OCI-LY1 (cell line): Measurements from ENCODE around the gene RNGTT.

Source experiments
- H2AFZ ChIP-seq: fragments of 200-600 bp; sonication (generic), shearing (Covaris generic); 2 replicates; pipeline ENCODE4 v1.6.0; 2014; ENCODE audit warnings: antibody characterized with exemption, mild to moderate bottlenecking, low read length
- H3F3A ChIP-seq: fragments of 200-600 bp; sonication (generic), shearing (Covaris generic); 2 replicates; pipeline ENCODE4 v1.6.0; 2014; ENCODE audit warnings: mild to moderate bottlenecking, antibody characterized with exemption, low read length, moderate library complexity; ENCODE audit not compliant: insufficient read depth
- H3K27ac ChIP-seq: fragments of 200-600 bp; sonication (generic); 2 replicates; pipeline ENCODE4 v1.5.1; 2014; ENCODE audit warnings: low read length, mixed run types, mild to moderate bottlenecking, low read depth; ENCODE audit not compliant: poor library complexity, severe bottlenecking
- H3K27me3 ChIP-seq: fragments of 200-600 bp; sonication (generic); 2 replicates; pipeline ENCODE4 v1.6.0; 2014; ENCODE audit warnings: antibody characterized with exemption, mild to moderate bottlenecking, low read length, moderate library complexity; ENCODE audit not compliant: insufficient read depth
- H3K36me3 ChIP-seq: fragments of 200-600 bp; sonication (generic); 2 replicates; pipeline ENCODE4 v1.6.1; 2014; ENCODE audit warnings: mild to moderate bottlenecking, antibody characterized with exemption, low read length, moderate library complexity, mixed read lengths; ENCODE audit not compliant: insufficient read depth
- H3K4me1 ChIP-seq: fragments of 200-600 bp; sonication (generic); 2 replicates; pipeline ENCODE4 v1.5.1; 2014; ENCODE audit warnings: mild to moderate bottlenecking, low read length, moderate library complexity; ENCODE audit not compliant: insufficient read depth, severe bottlenecking
- H3K4me2 ChIP-seq: fragments of 200-600 bp; sonication (generic), shearing (Covaris generic); 2 replicates; pipeline ENCODE4 v1.6.1; 2014; ENCODE audit warnings: low read length
- H3K4me3 ChIP-seq: fragments of 200-600 bp; sonication (generic); 2 replicates; pipeline ENCODE4 v1.5.1; 2014; ENCODE audit warnings: low read length, low read depth, mild to moderate bottlenecking, mixed read lengths; ENCODE audit not compliant: poor library complexity, severe bottlenecking
- H3K79me2 ChIP-seq: fragments of 200-600 bp; shearing (Covaris generic); 2 replicates; pipeline ENCODE4 v1.6.1; 2016; ENCODE audit warnings: mixed run types, low read length, mixed read lengths; ENCODE audit not compliant: insufficient read depth
- H3K9ac ChIP-seq: fragments of 200-600 bp; sonication (generic), shearing (Covaris generic); 2 replicates; pipeline ENCODE4 v1.6.1; 2014; ENCODE audit warnings: mild to moderate bottlenecking, low read length, mixed read lengths
- H3K9me2 ChIP-seq: fragments of 200-600 bp; sonication (generic), shearing (Covaris generic); 2 replicates; pipeline ENCODE4 v1.6.1; 2014; ENCODE audit warnings: low read depth, mild to moderate bottlenecking, low read length, mixed read lengths
- H3K9me3 ChIP-seq: fragments of 200-600 bp; shearing (Covaris generic); 2 replicates; pipeline ENCODE4 v1.6.1; 2014; ENCODE audit warnings: low read length, mixed read lengths
- H4K20me1 ChIP-seq: fragments of 200-600 bp; sonication (generic), shearing (Covaris generic); 2 replicates; pipeline ENCODE4 v1.6.0; 2016; ENCODE audit warnings: mild to moderate bottlenecking, low read length; ENCODE audit not compliant: insufficient read depth
- EZH2 ChIP-seq: fragments of 200-600 bp; sonication (generic), shearing (Covaris generic); IDR thresholded peaks from 2 replicates; pipeline ENCODE4 v1.8.0; 2017; ENCODE audit warnings: borderline replicate concordance, mixed run types, mild to moderate bottlenecking, antibody characterized with exemption, low read length, moderate library complexity, mixed read lengths
- TF ChIP-seq, protein P1 (sequence below): fragments of 200-600 bp; sonication (generic), shearing (Covaris generic); IDR thresholded peaks from 2 replicates; pipeline ENCODE4 v1.5.1; 2017; ENCODE audit warnings: mild to moderate bottlenecking, antibody characterized with exemption, low read length, moderate library complexity, mixed read lengths

The RNGTT gene

DNA sequence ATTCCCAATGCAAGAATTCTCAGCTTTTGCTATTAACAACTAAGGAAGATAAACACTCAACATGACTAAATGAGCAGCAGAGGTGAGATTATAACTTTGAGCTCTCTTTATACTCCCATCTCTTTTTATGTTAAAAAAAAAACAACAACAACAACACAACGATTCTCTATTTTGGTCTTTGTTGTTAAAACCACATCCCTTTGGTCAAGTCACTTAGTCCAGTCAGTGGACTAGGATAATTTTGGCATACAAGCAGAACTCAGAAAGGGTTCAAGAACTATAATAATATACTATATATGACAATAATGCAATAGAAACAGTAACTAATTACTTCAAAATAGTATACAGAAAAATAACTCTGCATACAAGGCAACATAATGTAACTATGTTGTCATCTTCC lies 312.4 kb downstream of the RNGTT start:
- no peaks in the 10 kb centered on the region for H3K9me2 ChIP-seq
- H3F3A ChIP-seq: no peaks in the 10 kb centered on the region
- no peak overlapping the region for H2AFZ ChIP-seq
- H3K27ac ChIP-seq: no peak overlapping the region
- H3K4me1 ChIP-seq: peaks cover 6% of the 10 kb centered on the region
- H4K20me1 ChIP-seq: no peaks in the 10 kb centered on the region
- no peaks in the 10 kb centered on the region for H3K79me2 ChIP-seq
- H3K36me3 ChIP-seq: peaks cover 3% of the 10 kb centered on the region; the same call in 1 of the 2 replicates
- H3K9me3 ChIP-seq: no peaks in the 10 kb centered on the region
- H3K9ac ChIP-seq: no peak overlapping the region
- no peaks in the 10 kb centered on the region for H3K27me3 ChIP-seq
- H3K4me2 ChIP-seq: no peak overlapping the region
- H3K4me3 ChIP-seq: no peak overlapping the region
- TF ChIP-seq, protein P1, sequence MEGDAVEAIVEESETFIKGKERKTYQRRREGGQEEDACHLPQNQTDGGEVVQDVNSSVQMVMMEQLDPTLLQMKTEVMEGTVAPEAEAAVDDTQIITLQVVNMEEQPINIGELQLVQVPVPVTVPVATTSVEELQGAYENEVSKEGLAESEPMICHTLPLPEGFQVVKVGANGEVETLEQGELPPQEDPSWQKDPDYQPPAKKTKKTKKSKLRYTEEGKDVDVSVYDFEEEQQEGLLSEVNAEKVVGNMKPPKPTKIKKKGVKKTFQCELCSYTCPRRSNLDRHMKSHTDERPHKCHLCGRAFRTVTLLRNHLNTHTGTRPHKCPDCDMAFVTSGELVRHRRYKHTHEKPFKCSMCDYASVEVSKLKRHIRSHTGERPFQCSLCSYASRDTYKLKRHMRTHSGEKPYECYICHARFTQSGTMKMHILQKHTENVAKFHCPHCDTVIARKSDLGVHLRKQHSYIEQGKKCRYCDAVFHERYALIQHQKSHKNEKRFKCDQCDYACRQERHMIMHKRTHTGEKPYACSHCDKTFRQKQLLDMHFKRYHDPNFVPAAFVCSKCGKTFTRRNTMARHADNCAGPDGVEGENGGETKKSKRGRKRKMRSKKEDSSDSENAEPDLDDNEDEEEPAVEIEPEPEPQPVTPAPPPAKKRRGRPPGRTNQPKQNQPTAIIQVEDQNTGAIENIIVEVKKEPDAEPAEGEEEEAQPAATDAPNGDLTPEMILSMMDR: no peak
- TF ChIP-seq EZH2: no peak

DNA sequence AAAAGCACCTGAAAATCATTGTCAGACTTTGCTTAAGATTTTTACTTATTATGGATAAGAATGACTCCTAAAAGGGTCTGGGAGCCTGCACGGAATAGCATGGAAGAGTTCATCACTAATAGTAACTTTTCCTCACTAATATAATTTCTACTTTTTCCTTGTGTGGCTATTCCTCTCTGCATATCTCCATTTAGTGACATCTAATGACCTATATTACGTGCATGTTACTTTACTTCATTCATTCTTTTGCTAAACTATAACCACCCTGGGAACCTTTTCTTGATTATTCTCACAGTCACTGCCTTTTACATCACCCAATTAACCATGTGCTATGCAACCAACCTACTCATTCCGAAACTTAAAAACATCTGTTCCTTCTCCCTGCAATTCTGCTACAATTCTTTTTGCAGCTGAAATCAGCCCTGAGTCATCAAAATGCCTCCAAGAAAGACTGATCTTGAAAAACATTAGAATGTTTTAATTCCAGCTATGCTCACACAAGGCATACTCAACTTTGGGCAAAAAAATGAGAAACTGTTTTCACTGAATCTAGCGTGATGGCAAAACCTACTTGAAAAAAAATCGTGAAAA lies 313.3 kb downstream of the RNGTT start:
- no peaks in the 10 kb centered on the region for H3K79me2 ChIP-seq
- H3K27me3 ChIP-seq: no peaks in the 10 kb centered on the region
- H4K20me1 ChIP-seq: no peaks in the 10 kb centered on the region
- H3K9me2 ChIP-seq: no peaks in the 10 kb centered on the region
- H3K4me1 ChIP-seq: peaks cover 6% of the 10 kb centered on the region
- no peak overlapping the region for H2AFZ ChIP-seq
- no peaks in the 10 kb centered on the region for H3K9me3 ChIP-seq
- no peak overlapping the region for H3K9ac ChIP-seq
- no peaks in the 10 kb centered on the region for H3F3A ChIP-seq
- no peak overlapping the region for H3K4me3 ChIP-seq
- TF ChIP-seq EZH2: no peak
- TF ChIP-seq, protein P1: no peak
- no peak overlapping the region for H3K27ac ChIP-seq
- H3K36me3 ChIP-seq: peaks cover 3% of the 10 kb centered on the region; the same call in 1 of the 2 replicates
- no peak overlapping the region for H3K4me2 ChIP-seq

DNA sequence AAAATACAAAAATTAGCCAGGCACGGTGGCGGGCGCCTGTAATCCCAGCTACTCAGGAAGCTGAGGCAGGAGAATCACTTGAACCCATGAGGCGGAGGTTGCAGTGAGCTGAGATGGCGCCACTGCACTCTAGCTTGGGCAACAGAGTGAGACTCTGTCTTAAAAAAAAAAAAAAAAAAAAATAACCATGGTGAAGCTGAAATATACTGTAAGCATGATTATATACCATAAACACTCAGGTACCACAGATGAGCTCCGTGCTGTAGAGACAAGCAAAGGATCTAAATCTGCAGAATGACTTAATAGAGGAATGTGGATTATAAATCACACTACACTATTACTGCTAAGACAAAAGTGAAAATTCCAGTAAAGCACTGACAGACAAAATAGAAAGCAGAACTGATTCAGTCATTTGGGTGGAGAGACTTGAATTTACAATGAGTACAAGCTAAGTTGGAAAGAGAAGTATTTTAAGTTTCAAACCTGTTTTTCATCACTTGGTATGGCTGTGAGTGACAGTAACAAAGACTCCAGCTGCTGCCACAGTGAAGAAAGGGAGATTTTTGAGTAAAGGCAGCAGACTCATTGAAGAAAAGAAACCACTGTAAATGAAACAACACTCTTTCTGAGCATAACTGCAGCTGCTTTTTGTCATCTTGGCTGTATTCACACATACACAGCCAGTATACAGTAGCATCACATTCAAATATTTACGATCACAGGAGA lies 322.1 kb downstream of the RNGTT start:
- no peaks in the 10 kb centered on the region for H3K9me3 ChIP-seq
- H3K36me3 ChIP-seq: no peaks in the 10 kb centered on the region
- H3K4me3 ChIP-seq: no peak overlapping the region
- H3K9me2 ChIP-seq: no peaks in the 10 kb centered on the region
- no peaks in the 10 kb centered on the region for H4K20me1 ChIP-seq
- H3K27ac ChIP-seq: peak overlapping the region; percentile 82
- no peaks in the 10 kb centered on the region for H3F3A ChIP-seq
- H3K4me2 ChIP-seq: peak overlapping the region; percentile 45
- H2AFZ ChIP-seq: no peak overlapping the region
- H3K79me2 ChIP-seq: no peaks in the 10 kb centered on the region
- H3K4me1 ChIP-seq: peaks cover 46% of the 10 kb centered on the region
- no peak for TF ChIP-seq EZH2
- TF ChIP-seq, protein P1: no peak
- H3K9ac ChIP-seq: peak overlapping the region; percentile 14
- H3K27me3 ChIP-seq: no peaks in the 10 kb centered on the region
